Measurements from ENCODE around the gene ZNF491.
"Not testable (repeated sequence)": the region's sequence is repeated elsewhere in the genome, so short reads cannot be mapped to it uniquely, and the experiment has no call there.

DNA sequence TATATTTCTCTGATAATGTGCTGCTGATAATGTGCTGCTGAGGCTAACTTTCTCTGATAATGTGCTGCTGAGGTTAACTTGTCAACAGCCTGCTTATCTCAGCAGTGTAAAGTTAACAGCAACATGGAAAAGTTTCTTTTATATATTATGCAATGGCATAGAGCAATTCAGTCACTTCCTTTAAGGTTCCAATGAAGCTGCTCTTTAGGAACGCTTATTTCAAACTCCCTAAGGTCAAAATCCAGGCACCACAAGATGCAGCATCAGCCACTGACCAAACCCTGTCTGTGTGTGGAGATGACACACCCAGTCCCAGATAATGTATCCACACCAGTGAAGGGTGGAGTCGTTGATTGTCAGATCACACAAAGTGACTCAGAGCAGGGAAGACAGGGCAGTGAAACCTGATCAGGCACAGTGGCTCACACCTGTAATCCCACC lies 37.3 kb downstream of the ZNF491 start:
- not testable (repeated sequence) for TF ChIP-seq SUZ12 (IDR thresholded peaks at IDR 0.05; ENCODE audit: low read length); POLR2AphosphoS5 (IDR thresholded peaks at IDR 0.05; ENCODE audit: low read depth, low read length); RAD21 (IDR thresholded peaks at IDR 0.05 in 1 of 2, conservative IDR thresholded peaks at IDR 0.05 in 1 of 2; ENCODE audit: low read depth in 2 of 2, low read length in 2 of 2); MAX (IDR thresholded peaks at IDR 0.05); RBBP5 (IDR thresholded peaks at IDR 0.05; ENCODE audit: borderline replicate concordance, low read depth, low read length); EP300 (IDR thresholded peaks at IDR 0.05; ENCODE audit: borderline replicate concordance in 1 of 2, low read depth in 2 of 2, low read length in 2 of 2); TBP (IDR thresholded peaks at IDR 0.05; ENCODE audit: low read depth, low read length); BRCA1 (IDR thresholded peaks at IDR 0.05; ENCODE audit: low read depth, low read length); ZNF274 (IDR thresholded peaks at IDR 0.05; ENCODE audit: borderline replicate concordance, extremely low read depth, low read length); POU5F1 (IDR thresholded peaks at IDR 0.05; ENCODE audit: low read depth, low read length); RXRA (IDR thresholded peaks at IDR 0.05; ENCODE audit: insufficient read depth, low read depth, low read length); ATF2 (IDR thresholded peaks at IDR 0.05; ENCODE audit: low read length); POLR2A (IDR thresholded peaks at IDR 0.05; ENCODE audit: control extremely low read depth in 1 of 2, low read depth in 2 of 2, low read length in 2 of 2)
- TF ChIP-seq, protein P1, sequence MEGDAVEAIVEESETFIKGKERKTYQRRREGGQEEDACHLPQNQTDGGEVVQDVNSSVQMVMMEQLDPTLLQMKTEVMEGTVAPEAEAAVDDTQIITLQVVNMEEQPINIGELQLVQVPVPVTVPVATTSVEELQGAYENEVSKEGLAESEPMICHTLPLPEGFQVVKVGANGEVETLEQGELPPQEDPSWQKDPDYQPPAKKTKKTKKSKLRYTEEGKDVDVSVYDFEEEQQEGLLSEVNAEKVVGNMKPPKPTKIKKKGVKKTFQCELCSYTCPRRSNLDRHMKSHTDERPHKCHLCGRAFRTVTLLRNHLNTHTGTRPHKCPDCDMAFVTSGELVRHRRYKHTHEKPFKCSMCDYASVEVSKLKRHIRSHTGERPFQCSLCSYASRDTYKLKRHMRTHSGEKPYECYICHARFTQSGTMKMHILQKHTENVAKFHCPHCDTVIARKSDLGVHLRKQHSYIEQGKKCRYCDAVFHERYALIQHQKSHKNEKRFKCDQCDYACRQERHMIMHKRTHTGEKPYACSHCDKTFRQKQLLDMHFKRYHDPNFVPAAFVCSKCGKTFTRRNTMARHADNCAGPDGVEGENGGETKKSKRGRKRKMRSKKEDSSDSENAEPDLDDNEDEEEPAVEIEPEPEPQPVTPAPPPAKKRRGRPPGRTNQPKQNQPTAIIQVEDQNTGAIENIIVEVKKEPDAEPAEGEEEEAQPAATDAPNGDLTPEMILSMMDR (IDR thresholded peaks at IDR 0.05; ENCODE audit: control extremely low read depth in 1 of 3, insufficient read depth in 1 of 3, low read depth in 1 of 3, low read length in 3 of 3) = not testable (repeated sequence)

Measured in H1 (cell line).